Gastrocnemius medialis (tissue), 4 donors: ENCODE results near the gene HSPB1. TPM values are rescaled to one million over a fixed set of nuclear protein-coding genes. Genes with fewer than 3 reads are reported as not detected.

Experiments
- ATAC-seq, 2 donors: fragments of 150-250 bp; one replicate each; pipeline ENCODE4 v1.9.1; 2016
- DNase-seq, 2 donors: peaks; one replicate each; pipeline ENCODE4 v3.0.0-alpha.2; 2019
- H3K27ac ChIP-seq, 4 donors: fragments of 200-600 bp; sonication (generic); 1 replicate in 1 of 4; 2 replicates in 3 of 4; pipeline ENCODE4 v1.5.1; 2016 to 2018; ENCODE audit warnings: mild to moderate bottlenecking in 2 of 4, moderate library complexity in 1 of 4
- H3K27me3 ChIP-seq, 3 donors: fragments of 200-600 bp; sonication (generic) in 2 of 3; 1 replicate in 1 of 3; 2 replicates in 2 of 3; pipeline versions ENCODE4 v1.5.1 to v1.6.0; 2016 to 2019; ENCODE audit warnings: mild to moderate bottlenecking in 1 of 3, moderate library complexity in 1 of 3
- H3K36me3 ChIP-seq, 2 donors: fragments of 200-600 bp; sonication (generic) in 1 of 2; one replicate each; pipeline ENCODE4 v1.5.1; 2017 to 2018
- H3K4me1 ChIP-seq, 2 donors: fragments of 200-600 bp; sonication (generic) in 1 of 2; one replicate each; pipeline ENCODE4 v1.5.1; 2016 to 2017; ENCODE audit warnings: mild to moderate bottlenecking in 2 of 2
- H3K4me3 ChIP-seq, 4 donors: fragments of 200-600 bp; sonication (generic) in 3 of 4; 1 replicate in 1 of 4; 2 replicates in 3 of 4; pipeline ENCODE4 v1.5.1; 2016 to 2019; ENCODE audit warnings: mild to moderate bottlenecking in 2 of 4
- H3K9me3 ChIP-seq, 3 donors: fragments of 200-600 bp; sonication (generic) in 2 of 3; 1 replicate in 1 of 3; 2 replicates in 2 of 3; pipeline ENCODE4 v1.5.1; 2016 to 2019
- POLR2A ChIP-seq, 2 donors: fragments of 450-650 bp; IDR thresholded peaks; one replicate each; pipeline ENCODE4 v1.6.1; 2017; ENCODE audit warnings: antibody characterized with exemption in 2 of 2, mild to moderate bottlenecking in 2 of 2, moderate library complexity in 2 of 2
- in situ Hi-C, 4 donors: fragments of 200-750 bp; cut with MboI; loops; one replicate each; pipeline versions ENCODE4 v1.15.0 to v1.8.0; 2017; ENCODE audit warnings: low sequenced_read_pairs in 4 of 4
- intact Hi-C: fragments of 100-400 bp; cut with DNase I; formaldehyde crosslinking; loops from one replicate; pipeline ENCODE4 v1.15.1; 2023; ENCODE audit warnings: low total_unique reads
- total RNA-seq, 4 donors: library from RNA; depleted of rRNA; stranded (reverse); fragments of >200 nt; gene quantifications; one replicate each; pipeline versions ENCODE4 v1.1.0 to v1.2.3, GENCODE V29; 2016
- TF ChIP-seq, protein P1 (sequence below), 5 experiments: fragments of 450-650 bp in 3 of 5; fragments of 200-600 bp in 2 of 5; sonication (generic) in 2 of 5; IDR thresholded peaks in 4 of 5; conservative IDR thresholded peaks in 1 of 5; 1 replicate in 4 of 5; 2 replicates in 1 of 5; pipeline ENCODE4 v1.5.1; 2016 to 2019; ENCODE audit warnings: antibody characterized with exemption in 5 of 5, mild to moderate bottlenecking in 3 of 5, moderate library complexity in 3 of 5

Gene HSPB1
- total RNA-seq, 4 donors from 2014 or later = 1,878 to 2,898 (median 2,185) TPM

- in situ Hi-C loops = loop anchor here in 2 of 4 donors (10.0 kb wide), 2 partner anchors 98 to 108 kb away; no protein-coding TSS in a partner anchor
- TF ChIP-seq, protein P1, sequence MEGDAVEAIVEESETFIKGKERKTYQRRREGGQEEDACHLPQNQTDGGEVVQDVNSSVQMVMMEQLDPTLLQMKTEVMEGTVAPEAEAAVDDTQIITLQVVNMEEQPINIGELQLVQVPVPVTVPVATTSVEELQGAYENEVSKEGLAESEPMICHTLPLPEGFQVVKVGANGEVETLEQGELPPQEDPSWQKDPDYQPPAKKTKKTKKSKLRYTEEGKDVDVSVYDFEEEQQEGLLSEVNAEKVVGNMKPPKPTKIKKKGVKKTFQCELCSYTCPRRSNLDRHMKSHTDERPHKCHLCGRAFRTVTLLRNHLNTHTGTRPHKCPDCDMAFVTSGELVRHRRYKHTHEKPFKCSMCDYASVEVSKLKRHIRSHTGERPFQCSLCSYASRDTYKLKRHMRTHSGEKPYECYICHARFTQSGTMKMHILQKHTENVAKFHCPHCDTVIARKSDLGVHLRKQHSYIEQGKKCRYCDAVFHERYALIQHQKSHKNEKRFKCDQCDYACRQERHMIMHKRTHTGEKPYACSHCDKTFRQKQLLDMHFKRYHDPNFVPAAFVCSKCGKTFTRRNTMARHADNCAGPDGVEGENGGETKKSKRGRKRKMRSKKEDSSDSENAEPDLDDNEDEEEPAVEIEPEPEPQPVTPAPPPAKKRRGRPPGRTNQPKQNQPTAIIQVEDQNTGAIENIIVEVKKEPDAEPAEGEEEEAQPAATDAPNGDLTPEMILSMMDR (IDR thresholded peaks at IDR 0.05 in 4 of 5, conservative IDR thresholded peaks at IDR 0.05 in 1 of 5) = no peak
- peak in 1 of 2 donors; percentile 16 for TF ChIP-seq POLR2A (IDR thresholded peaks at IDR 0.05)
Observed at GRCh38 chr7:76282344-76283253, 19.9 kb upstream of the HSPB1 start.

DNA sequence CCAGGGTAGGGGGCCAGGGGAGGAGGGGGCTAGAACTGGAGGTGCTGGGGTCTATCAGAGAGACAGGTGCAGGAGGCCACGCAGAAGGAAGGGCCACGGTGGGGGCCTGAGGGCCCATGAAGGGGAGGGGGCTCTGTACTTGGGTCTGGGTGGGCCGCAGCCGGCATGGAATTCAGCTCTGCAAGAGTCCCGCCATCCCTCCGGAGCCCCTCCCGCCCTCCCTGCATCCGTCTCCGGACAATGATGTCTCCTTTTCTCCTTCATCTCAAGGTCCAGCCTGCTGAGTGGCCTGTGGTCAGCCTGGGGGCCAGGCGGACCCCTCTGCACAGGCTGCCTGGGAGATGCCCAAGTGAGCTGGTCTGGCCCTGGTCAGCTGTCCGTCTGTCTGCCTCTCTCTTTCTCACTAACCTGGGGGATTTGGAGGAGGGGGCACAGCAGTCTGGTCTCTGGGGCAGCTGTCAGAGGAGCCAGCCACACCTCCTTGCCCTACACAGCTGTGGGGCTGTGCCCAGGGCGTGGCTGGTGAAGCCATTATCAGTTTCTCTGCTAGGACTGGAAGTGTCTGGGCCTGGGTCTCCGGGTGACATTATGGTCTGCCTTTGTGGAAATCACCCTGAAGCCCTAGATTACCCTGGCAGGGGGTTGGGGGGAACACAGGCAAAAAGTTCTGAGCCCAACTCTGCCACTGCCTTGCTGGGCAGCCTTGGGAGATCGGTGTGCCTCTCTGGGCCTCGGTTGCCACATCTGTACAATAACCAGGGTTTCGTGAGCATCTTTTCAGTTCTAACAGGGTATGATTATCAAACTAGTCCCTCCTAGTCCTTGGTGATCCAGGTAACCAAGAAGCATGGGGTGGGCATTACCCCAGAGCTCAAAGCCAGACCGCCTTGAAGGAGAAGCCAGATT is 19.0 kb upstream of the HSPB1 start:
- intact Hi-C loops (no loop called here), in situ Hi-C loops (loop anchor here in 2 of 4 donors (10.0 kb wide), 2 partner anchors 99 to 109 kb away; no protein-coding TSS in a partner anchor)
- Histone ChIP-seq H3K4me3 (peak overlapping the region in 3 of 4 donors; percentile 12 to 55 (median 51)), H3K4me1 (peaks cover 4 to 5% of the 10 kb centered on the region in 2 donors), H3K36me3 (no peaks in the 10 kb centered on the region), H3K27ac (no peak overlapping the region), H3K9me3 (no peaks in the 10 kb centered on the region), H3K27me3 (peaks cover 21 to 30% (median 22%) of the 10 kb centered on the region in 3 donors)
- no peak for TF ChIP-seq POLR2A (IDR thresholded peaks at IDR 0.05)
- TF ChIP-seq, protein P1 (IDR thresholded peaks at IDR 0.05 in 4 of 5, conservative IDR thresholded peaks at IDR 0.05 in 1 of 5) = no peak
- ATAC-seq (no peak), DNase-seq (no peak)

More at GRCh38 chr7:76282344-76283253, 19.9 kb upstream of the HSPB1 start:
- Histone ChIP-seq H3K36me3 (no peaks in the 10 kb centered on the region), H3K4me1 (peaks cover 4 to 5% of the 10 kb centered on the region in 2 donors), H3K9me3 (no peaks in the 10 kb centered on the region), H3K27me3 (peaks cover 21 to 30% (median 22%) of the 10 kb centered on the region in 3 donors), H3K4me3 (peak overlapping the region; percentile 36 to 55 (median 48)), H3K27ac (no peak overlapping the region)
- no peak for DNase-seq
- intact Hi-C loops = no loop called here
- ATAC-seq = peak in 1 of 2 donors; percentile 19

GRCh38 chr7:76285604-76286374 is 16.7 kb upstream of the HSPB1 start:
- Histone ChIP-seq H3K9me3 (no peaks in the 10 kb centered on the region), H3K4me1 (peaks cover 4 to 5% of the 10 kb centered on the region in 2 donors), H3K36me3 (no peaks in the 10 kb centered on the region), H3K4me3 (no peak overlapping the region), H3K27ac (no peak overlapping the region), H3K27me3 (peaks cover 21 to 24% (median 22%) of the 10 kb centered on the region in 3 donors)
- in situ Hi-C loops = loop anchor here in 2 of 4 donors (10.0 kb wide), 2 partner anchors 101 to 111 kb away; no protein-coding TSS in a partner anchor
- ATAC-seq (no peak), DNase-seq (no peak)
- TF ChIP-seq POLR2A (IDR thresholded peaks at IDR 0.05) = no peak
- TF ChIP-seq, protein P1 (IDR thresholded peaks at IDR 0.05 in 4 of 5, conservative IDR thresholded peaks at IDR 0.05 in 1 of 5) = no peak
- intact Hi-C loops = no loop called here
